ENCODE measurements around the gene EEF1A2.

EEF1A2 gene

DNA sequence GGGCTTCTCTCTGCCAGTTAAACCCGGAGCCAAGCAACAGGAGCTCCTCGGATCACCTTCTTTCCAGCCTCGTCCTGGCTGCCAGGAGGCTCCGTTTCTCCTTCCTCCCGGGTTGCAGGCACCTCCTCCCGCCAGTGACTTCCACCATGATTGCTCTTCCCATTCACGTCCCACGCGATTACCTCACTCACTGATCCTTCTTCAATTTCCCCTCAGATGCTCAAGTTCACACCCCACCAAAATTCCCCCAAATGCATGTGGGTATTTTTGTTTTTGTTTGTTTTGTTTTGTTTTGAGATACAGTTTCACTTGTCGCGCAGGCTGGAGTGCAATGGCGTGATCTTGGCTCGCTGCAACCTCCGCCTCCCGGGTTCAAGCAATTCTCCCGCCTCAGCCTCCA, 51.6 kb downstream of the EEF1A2 start:
- no peak for DNase-seq

DNA sequence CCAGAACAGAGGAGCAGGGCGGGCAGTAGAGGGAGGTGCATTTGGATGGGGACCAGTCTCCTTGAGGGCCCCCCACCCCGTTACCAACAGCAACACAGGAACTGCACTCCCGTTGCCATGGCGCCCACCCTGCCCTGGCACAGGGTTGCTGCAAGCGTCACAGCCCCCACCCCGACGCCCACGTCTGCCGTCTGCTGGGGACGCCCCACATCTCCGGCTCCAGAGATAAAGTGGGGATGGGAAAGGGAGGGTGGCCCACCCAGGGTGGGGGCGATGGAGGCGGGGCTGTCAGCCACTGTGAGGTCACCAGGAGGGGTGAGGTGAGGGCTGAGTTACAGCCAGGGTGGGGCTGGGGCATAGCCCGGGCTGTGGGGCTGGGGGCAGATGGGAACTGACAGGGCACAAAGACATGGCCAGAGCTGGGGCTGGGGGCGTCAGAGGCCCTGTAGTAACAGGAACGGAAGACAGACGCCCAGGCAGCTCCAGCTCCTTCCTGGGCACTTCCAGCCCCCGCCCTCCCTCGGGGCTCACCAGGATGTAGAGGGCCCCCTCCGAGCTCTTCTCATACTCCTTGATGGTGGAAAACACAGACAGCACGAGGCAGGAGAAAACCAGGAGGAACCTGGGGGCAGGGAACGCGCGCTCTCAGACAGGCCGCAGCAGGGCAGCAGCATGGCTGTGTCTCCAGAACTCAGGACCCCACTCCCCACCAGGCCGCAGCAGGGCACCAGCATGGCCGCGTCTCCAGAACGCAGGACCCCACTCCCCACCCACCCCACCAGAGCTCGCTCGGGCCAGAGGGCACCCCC, 52.5 kb downstream of the EEF1A2 start:
- DNase-seq = no peak

DNA sequence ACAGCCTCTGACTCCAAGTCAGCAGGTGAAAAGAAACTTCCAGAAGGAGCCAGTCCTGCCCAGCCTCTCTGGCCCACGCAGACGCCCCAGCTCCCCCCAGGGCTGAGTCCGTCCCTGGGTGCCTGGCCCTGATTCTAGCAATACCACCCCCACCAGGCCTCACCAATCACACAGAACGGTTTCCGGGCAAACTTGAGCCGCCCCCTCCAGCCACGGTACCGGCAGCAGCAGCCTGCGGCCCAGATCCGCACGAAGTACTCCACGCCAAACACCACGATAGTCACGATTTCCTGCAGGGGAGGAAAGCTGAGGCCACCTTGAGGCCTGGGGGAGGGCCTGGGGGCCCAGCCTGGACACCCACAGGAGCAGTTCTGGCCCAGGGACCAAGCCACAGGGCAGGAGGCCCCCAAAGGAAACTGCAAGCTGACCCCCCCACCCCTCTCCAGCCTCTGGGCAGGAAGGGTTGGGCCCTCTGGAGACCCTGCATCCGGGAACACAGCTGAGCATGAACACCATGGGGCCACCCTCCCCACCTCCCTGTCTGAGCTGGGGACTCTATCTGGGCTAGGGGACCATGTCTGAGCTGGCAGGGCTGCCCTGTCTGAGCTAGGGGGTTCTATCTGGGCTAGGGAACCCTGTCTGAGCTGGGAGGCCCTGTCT, 53.7 kb downstream of the EEF1A2 start:
- no peak for DNase-seq

GRCh38 chr20:63444548-63444947, 54.3 kb downstream of the EEF1A2 start:
- no peak for DNase-seq

DNA sequence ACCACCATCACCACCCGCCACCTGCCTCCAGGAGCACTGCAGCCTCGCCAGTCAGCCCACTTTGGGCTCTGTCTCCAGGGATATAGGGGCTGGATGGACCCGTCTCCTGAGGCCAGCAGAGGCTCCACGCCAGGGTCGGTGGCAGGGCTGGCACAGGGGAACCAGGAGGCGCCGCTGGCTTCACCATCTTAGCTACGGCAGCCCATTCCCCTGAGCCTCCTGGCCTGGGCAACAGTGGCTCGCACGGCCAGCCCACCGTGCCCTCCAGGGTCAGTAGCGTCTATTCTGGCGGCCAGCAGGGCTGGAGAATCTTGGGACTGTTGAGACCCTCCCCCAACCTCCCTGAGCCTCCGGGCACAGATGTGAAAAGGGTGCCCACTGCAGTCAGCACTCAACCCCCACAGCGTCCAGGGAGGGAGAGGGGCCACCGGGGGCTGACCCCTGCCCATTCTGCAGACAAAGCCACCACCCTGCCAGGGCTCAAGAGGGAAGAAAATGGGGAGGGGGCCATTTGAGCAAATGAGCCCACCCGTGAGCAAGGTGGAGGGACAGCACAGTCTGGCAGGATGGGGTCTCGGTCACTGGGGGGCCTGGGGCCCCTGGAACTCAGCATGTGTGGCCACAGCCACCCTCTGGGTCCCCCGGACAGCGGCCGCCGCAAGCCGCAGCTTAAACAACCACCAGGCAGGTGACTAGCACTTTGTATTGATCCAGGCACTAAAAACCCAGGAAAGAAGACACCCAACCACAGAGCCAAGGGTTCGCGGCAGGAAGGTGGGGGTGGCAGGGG, 55.1 kb downstream of the EEF1A2 start:
- DNase-seq = no peak

DNA sequence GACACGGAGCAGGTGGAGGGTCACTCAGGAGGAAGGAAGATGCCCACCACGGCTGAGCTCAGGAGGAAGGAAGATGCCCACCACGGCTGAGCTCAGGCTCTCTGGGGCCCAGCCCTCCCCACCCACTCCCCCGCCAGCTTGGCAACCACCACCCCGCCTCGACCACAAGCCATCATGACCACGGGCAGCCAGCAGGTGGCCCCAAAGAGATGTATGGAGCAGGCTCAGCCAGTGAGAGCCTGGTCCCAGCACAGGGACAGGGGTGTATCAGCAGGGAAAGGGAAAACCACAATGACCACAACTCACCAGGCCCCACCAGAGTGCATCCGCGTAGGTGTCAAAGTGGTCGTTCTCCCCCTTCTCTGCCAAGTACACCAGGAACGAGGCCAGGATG, 56.8 kb downstream of the EEF1A2 start:
- DNase-seq = no peak

DNA sequence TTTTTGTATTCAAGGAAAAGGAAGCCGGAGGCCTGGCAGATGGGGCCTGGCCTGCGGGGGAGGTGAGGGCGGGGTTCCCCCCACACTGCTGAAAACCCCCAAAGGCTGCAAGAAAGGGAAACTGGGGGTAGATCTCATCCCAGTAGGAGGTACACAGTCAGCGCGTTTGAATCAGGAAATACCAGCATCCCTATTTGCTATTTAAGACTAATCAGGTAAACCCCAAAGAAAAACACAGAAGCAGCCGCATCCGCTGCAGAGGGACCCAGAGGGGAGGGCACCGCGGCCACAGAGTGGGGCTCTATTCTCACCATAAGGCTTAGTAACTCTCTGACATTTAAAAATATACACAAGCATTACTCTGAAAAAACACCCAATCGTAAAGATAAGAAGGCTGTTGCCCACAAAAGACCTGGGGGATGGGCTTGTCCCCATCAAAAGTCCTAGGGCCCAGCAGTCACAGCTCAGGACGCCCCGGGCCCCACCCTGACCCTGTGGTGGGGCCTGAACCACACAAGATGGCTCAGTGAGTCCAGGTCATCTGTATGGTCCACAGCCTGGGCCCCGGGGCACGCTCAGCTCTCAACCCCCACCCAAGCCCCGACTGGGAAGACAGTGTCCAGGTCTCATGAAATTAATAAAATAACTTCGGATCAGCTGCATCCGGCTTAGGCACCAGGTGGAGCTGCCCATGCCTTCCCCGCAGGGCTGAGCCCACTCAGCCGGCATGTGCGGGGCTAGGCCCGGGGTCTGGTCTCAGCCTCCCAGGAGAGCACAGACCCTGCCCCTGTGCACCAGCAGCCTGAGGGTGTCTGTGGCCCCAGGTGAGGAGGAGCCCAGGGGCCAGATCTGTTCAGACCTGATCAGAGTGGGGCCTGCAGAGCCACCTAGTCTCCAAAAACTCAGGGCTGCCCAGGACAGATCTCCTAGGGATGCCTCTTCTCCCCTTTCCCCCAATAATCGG, 57.5 kb downstream of the EEF1A2 start:
- DNase-seq = no peak

DNA sequence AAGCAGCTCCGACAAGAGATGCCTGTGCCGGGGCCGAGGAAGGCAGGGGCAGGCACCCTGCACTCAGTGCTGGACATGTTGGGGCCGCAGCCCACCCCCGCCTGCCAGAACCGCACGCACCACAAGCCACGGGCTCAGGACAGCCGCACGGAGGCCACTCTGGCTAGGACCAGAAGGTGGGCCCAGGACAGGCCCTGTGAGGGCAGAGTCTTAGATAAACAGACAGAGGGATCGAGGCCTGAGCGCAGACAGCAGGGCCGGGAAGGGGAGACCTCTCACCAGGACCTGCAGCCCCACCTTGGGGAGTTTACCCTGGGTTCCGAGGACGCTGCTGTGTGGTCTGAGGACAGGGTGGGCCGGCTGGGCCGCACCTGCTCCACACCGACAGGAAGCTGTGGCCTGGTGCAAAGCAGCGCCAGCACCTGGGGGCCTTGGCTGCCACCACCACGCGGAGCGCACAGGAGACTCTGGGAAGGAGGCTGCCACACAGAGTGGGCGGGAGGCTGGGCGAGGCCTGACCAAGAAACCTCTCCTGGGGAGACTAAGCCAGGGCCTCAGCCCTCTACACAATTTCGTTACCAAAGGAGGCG, 58.4 kb downstream of the EEF1A2 start:
- DNase-seq = no peak

DNA sequence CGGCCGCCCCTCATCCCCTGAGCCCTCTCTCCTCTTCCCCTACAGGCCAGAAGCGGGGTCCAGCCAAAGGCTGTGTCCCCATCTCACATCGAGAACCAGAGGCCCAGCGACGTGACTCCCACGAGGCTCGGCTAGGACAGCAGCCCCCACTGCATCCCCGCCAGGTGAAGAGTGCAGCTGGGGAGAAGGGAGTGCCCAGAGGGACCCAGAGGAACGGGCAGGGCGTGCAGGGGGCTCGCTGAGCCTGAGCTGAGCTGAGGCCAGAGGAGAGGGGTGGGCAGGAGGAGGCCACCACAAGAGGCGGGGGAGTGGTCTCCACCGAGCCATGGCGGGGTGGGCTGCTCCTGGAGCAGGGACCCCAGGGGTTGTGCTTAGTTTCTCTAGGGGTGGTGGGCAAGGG, 59.0 kb downstream of the EEF1A2 start:
- DNase-seq = no peak

DNA sequence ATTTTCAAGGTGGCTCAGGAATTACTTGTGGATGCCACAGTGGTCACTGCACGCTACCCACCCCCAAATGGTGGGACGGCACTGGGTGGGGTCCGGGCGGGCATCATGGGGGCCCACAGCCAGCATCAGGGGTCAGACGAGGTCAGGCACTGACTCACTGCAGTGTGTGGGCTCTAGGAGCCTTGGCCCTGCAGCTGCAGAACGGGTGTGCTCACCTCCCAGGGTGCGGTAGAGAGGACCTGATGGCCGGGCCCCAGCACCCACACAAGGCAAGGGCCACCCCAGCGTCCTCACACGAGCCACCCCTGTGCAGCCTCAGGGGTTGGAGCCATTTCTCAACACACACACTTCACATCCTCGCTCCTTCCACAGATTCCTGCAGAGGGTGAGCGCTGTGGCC, 60.8 kb downstream of the EEF1A2 start:
- DNase-seq = no peak

All from SW 1271 (cell line).